Caki2 (cell line): ENCODE results near the gene FEZF2. TPM values are rescaled to one million over a fixed set of nuclear protein-coding genes. Genes with fewer than 3 reads are reported as not detected.

Experiments used
- DNase-seq: peaks from one replicate; pipeline ENCODE4 v3.0.0-alpha.2; 2015; ENCODE audit warnings: low read depth
- in situ Hi-C: cut with HindIII; loops from 2 replicates; pipeline ENCODE4 v1.10.0; 2016; ENCODE audit warnings: low sequenced_read_pairs, low pct_unique_long_range_greater_than_20kb, mixed read lengths
- total RNA-seq: library from RNA; depleted of rRNA; stranded (reverse); fragments of >200 nt; shearing (Covaris generic); gene quantifications from 2 replicates; pipeline ENCODE4 v1.2.3, GENCODE V29; 2014; ENCODE audit warnings: low replicate concordance

FEZF2 gene
- total RNA-seq, 1 experiment from 2014 or later, result not detected

- no peak for DNase-seq
- in situ Hi-C loops, result no loop called here
Observed at GRCh38 chr3:62375655-62376453, 2.5 kb upstream of the FEZF2 start.

DNA sequence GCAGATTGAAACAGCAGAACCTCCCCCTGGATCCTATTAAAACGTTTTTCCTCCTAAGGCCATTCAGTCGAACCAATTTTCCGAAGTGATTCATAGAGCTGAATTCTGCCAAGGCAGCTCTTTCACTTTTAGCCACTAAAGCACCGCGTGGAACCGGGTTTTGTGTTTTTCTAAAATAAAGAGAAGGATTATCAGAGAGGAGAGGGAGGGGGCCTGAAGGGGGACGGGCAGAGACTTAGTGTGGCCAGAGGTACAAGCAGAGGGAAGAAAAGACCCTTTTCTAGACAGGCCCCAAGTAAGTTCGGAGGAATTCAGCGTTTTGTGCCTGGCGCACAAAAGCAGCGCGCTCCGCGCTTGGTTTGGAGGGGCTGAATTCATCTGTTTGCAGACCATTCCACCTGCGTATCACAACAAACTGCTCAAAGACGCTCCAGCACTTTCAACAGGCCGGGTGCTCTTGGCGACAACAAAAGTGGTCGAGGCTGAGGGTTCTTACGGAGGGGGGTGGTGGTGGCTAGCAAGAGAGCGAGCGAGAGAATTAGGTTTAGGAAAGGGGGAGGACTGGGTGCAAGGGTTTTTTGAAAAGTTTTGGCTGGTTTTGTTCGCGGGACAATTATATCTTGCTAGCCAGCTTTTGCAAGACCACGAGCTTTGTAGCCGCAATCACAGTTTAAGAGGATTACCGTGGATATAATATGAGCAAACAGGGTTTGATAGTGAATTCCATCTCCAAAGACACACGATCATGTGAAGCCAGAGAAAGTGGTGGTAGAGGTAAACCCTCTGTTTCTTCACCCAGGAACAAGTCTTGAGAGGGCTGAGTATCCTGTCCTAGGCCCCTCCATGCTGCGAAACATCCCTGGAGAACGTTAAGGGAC, 1.2 kb upstream of the FEZF2 start:
- in situ Hi-C loops, result no loop called here
- no peak for DNase-seq

DNA sequence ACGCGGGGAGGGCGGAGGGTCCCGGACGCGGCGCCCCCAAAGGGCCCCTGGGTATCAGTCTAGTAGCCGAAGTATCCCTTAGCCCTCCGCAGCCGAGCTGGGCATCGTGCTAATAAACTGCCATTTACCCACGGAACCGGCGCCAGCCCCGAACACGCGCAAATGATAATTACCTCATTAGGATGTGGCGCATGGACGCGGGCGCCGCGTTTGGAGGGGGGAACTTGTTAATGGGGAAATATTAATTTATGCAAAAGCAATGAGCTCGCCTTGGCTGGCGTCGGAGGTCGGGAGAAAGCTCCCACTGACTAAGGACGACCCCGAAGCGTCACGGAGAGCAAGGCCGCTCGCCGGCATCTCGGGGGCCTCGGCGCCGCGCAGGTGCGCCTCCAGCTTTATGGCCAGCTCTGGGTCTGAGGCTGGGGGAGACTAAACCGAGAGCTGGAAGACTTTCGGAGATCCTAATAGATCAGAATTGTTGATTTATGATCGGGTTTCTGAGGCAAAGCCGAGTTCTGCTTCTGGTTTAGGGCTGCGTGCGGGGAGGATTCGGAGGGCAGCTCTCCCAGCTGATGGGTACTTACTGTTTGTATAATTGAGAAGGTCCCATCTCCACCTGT, 474 bp upstream of the FEZF2 start:
- in situ Hi-C loops, result no loop called here
- no peak for DNase-seq

DNA sequence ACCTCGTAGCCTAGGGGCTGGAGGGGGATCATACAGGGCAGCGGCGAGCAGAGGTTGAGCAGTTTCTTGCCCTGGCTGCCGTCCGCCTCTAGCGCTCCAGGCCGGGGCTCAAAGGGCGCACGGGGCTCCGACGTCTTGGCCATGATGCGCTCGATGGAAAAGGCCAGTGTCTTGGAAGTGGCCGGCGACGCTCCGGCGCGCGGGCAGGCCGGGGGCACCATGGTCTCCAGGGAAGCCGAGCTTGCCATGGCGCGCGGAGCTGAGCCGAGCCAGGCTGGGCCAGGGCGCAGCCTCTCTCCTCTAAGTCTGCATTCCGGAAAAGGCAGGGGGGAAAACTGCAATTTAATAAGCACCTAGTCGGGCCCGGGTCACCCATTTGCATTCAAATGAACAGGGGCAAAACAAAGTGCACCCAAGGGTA, 719 bp downstream of the FEZF2 start:
- in situ Hi-C loops, result no loop called here
- no peak for DNase-seq

- in situ Hi-C loops, result no loop called here
- no peak for DNase-seq
Observed at GRCh38 chr3:62371720-62372591, 1.4 kb downstream of the FEZF2 start.

DNA sequence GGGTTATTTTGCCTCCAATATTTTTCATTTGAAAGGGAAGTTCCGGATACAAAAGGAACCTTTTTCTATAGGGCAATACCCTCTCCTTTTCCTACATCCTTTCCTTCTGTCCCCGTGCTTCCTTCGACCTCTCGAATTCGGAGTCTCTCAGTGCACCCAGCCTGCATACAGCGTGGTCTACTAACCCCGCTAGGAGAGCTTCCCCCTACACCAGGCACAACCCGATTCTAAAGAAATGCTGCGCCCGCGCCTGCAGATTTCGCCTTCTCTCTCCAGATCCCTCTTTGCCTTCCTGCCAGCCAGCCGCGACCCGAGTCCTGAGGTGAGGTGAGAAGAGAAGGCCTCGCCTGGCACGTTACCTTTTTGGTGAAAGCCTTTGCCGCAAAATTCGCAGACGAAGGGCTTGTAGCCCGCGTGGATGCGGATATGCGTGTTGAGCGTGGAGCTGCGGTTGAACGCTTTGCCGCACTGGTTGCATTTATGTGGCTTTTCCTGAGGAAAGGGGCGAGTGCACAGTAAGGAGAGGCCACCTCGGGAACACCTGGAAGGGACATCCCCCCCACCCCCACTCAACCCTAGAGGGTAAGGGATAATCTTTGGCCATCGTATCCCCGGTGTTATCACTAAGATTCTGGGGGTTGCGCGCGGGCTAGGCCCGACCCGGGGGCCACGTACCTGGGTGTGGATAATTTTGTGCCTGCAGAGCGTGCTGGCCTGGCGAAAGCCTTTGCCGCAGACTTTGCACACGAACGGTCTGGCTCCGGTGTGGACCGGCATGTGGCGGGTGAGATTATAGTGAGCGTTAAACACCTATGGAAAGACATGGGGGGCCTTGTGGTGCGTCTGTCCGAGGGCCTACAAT, 2.3 kb downstream of the FEZF2 start:
- no peak for DNase-seq
- in situ Hi-C loops, result no loop called here

DNA sequence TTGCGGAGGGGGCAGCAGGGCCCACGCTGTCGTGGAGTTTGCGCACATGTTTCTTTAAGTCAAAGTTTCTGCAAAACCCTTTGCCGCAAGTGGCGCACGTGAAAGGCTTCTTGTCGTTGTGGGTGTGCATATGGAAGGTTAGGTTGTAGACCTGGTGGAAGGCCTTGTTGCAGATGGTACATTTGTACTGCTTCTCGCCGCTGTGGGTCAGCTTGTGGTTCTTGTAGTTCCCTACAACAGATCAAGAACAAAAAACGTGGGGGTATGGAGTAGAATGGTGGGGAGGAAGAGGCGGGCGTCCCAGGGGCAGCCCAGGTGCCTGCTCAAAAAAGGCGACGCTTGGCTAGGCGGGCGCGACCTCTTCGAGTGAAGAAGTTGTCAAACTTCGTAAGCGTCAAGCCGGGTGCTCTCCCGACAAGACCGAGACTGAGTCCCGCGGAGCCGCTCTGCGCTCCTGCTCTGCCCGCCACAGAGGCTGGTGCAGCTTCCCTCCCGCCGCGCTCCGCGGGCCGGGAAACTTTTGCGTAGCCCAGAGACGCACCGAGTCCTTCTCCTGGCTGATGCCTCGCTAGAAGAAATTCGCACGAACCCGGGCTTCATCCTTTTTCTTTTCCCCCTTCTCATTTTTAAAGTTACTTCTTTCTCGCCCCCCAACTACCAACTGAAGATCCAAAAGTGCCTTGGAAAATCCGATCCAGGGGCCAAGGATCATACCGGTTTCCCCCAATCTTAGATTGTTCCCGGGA, 3.1 kb downstream of the FEZF2 start:
- in situ Hi-C loops, result no loop called here

GRCh38 chr3:62369476-62369743, 3.9 kb downstream of the FEZF2 start:
- in situ Hi-C loops, result no loop called here
- no peak for DNase-seq

More for the DNA sequence above, 3.1 kb downstream of the FEZF2 start:
- no peak for DNase-seq

DNA sequence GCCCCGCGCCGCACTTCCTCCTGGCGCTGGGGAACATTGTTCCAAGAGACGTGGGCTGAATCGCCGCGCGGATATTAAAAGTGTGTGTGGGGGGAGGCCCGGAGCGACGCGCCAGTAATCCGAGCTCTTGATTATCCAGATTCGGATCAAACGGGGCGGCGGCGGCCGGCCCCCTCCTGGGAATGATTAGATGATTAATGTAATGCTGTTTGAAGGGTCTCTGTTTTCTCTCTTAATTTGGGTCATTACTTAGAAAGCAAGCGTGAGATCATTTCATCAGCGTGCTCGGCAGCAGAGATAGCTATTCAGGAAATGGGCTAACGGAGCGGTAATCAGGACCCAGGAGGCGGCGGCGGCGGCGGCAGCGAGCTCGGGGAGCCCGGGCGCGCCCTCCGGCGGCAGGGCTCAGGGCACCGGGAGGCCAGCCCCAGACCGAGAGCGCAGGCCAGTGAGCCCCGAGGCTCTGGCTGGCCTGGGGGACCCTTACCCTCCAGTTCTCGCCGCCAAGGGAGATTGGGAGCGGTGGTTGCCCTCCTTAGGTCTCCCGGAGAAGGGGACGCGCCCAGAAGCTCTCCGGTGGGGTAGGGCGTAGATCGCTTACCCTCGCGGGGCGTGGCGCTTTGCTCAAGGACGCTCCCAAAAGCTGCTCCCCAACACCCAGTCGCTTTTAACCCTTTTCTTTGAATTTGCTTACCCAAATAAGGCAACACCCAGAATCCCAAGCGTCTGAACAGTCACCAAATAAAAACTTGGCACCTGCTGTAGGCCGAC, 4.5 kb downstream of the FEZF2 start:
- in situ Hi-C loops, result no loop called here
- no peak for DNase-seq

DNA sequence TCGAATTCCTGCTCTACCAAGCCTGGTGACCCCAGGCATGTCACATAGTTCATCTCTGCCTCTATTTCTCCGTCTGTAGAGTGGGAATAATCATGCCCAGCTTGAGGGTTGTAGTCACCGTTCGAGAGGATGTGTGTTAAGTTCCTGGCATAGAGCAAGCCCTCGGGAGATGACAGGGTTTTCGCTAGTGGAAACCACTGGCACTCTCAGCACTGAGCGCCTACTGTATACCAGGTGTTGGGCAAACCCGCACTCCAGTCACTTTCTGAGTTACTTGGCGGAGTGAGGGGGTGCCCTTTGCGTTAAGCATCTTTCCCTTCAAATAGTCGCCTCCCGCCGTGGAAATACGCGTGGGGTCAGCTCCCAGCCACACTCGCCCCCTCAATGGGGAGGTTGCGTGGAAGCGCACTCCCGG, 5.1 kb downstream of the FEZF2 start:
- no peak for DNase-seq
- in situ Hi-C loops, result no loop called here

GRCh38 chr3:62367763-62368195, 5.6 kb downstream of the FEZF2 start:
- in situ Hi-C loops, result no loop called here
- no peak for DNase-seq

GRCh38 chr3:62366126-62366484, 7.2 kb downstream of the FEZF2 start:
- no peak for DNase-seq
- in situ Hi-C loops, result no loop called here

GRCh38 chr3:62365391-62366125, 7.8 kb downstream of the FEZF2 start:
- no peak for DNase-seq
- in situ Hi-C loops, result no loop called here

- no peak for DNase-seq
- in situ Hi-C loops, result no loop called here
Observed at GRCh38 chr3:62364191-62364590, 9.2 kb downstream of the FEZF2 start.

DNA sequence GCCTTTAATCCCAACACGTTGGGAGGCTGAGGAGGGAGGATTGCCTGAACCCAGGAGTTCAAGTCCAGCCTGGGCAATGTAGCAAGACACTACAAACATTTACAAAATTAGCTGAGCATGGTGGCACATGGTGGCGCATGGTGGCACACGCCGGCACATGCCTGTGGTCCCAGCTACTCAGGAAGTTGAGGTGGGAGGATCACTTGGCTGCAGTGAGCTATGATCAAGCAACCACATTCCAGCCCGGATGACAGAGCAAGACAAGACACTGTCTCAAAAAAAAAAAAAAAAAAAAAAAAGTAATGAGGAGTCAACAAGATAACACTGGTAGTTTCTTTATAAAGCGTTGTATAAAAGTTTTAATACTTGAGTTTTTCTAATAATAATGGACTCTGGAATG, 10.1 kb downstream of the FEZF2 start:
- DNase-seq, result no peak
- in situ Hi-C loops, result no loop called here

DNA sequence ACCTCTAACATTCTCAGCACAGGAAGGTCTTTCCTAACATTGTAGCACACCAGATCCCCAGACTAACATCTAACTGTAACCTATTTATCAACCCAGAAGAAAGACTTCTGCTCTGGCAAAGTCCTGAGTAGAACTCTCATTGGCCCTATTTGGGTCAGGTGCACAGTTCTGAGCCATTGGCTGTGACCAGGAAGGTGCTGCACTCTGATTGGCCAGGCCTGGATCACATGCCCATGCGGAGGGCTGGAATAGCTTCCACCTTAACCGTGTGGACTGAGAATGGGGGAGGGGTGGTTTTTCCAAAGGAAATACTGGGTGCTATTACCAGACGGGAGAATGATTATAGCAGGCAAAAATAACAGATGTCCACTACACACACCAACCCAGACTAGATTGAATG, 11.5 kb downstream of the FEZF2 start:
- no peak for DNase-seq
- in situ Hi-C loops, result no loop called here
